DND-41 (cell line): ENCODE measurements around the gene ECHDC3.

ENCODE experiments used
- ATAC-seq: fragments of 200-7000 bp; cut with Tn5 transposase; 3 replicates; pipeline ENCODE4 v1.9.1; 2021; ENCODE audit warnings: low read depth; ENCODE audit not compliant: insufficient read depth
- DNase-seq: peaks from one replicate; pipeline ENCODE4 v3.0.0-alpha.2; 2020
- H2AFZ ChIP-seq: 2 replicates; pipeline ENCODE4 v1.6.0; 2012; ENCODE audit warnings: low read depth, low read length
- H3K27ac ChIP-seq: 2 replicates; pipeline ENCODE4 v1.5.1; 2012; ENCODE audit warnings: low read length, inconsistent platforms
- H3K27me3 ChIP-seq: fragments of 200-600 bp; sonication (generic); 2 replicates; pipeline ENCODE4 v1.6.0; 2012; ENCODE audit warnings: low read length, mild to moderate bottlenecking, inconsistent platforms; ENCODE audit not compliant: insufficient read depth, poor library complexity
- H3K36me3 ChIP-seq: 2 replicates; pipeline ENCODE4 v1.5.1; 2012; ENCODE audit warnings: low read length, inconsistent platforms; ENCODE audit not compliant: insufficient read depth
- H3K4me1 ChIP-seq: 2 replicates; pipeline ENCODE4 v1.5.1; 2012; ENCODE audit warnings: mild to moderate bottlenecking, low read length; ENCODE audit not compliant: insufficient read depth
- H3K4me2 ChIP-seq: 2 replicates; pipeline ENCODE4 v1.6.0; 2012; ENCODE audit warnings: mild to moderate bottlenecking, moderate library complexity, low read length, inconsistent platforms; ENCODE audit not compliant: insufficient read depth
- H3K4me3 ChIP-seq, 2 experiments: fragments of 200-600 bp in 1 of 2; shearing (Covaris generic) in 1 of 2; 2 replicates each; pipeline ENCODE4 v1.5.1; 2012 to 2016; ENCODE audit warnings: inconsistent platforms in 2 of 2, low read length in 2 of 2, mild to moderate bottlenecking in 2 of 2, low read depth in 1 of 2, moderate library complexity in 1 of 2
- H3K79me2 ChIP-seq: 2 replicates; pipeline ENCODE4 v1.6.0; 2012; ENCODE audit warnings: low read length, inconsistent platforms; ENCODE audit not compliant: insufficient read depth
- H3K9ac ChIP-seq: 2 replicates; pipeline ENCODE4 v1.6.0; 2012; ENCODE audit warnings: low read depth, mild to moderate bottlenecking, inconsistent platforms, low read length, moderate library complexity
- H3K9me3 ChIP-seq: 2 replicates; pipeline ENCODE4 v1.5.1; 2012; ENCODE audit warnings: low read length, moderate library complexity, mild to moderate bottlenecking, inconsistent platforms; ENCODE audit not compliant: insufficient read depth, severe bottlenecking
- H4K20me1 ChIP-seq: 2 replicates; pipeline ENCODE4 v1.6.0; 2012; ENCODE audit warnings: low read length; ENCODE audit not compliant: insufficient read depth
- EZH2 ChIP-seq: IDR thresholded peaks from 3 replicates; pipeline ENCODE4 v1.6.1; 2012; ENCODE audit warnings: borderline replicate concordance, low read depth, mild to moderate bottlenecking, moderate library complexity, low read length, inconsistent platforms; ENCODE audit not compliant: severe bottlenecking
- TF ChIP-seq, protein P1 (sequence below): IDR thresholded peaks from 2 replicates; pipeline ENCODE4 v1.5.1; 2012; ENCODE audit warnings: borderline replicate concordance, low read length, moderate library complexity, mild to moderate bottlenecking; ENCODE audit not compliant: poor library complexity, severe bottlenecking; ENCODE audit errors: extremely low read depth

Gene ECHDC3

DNA sequence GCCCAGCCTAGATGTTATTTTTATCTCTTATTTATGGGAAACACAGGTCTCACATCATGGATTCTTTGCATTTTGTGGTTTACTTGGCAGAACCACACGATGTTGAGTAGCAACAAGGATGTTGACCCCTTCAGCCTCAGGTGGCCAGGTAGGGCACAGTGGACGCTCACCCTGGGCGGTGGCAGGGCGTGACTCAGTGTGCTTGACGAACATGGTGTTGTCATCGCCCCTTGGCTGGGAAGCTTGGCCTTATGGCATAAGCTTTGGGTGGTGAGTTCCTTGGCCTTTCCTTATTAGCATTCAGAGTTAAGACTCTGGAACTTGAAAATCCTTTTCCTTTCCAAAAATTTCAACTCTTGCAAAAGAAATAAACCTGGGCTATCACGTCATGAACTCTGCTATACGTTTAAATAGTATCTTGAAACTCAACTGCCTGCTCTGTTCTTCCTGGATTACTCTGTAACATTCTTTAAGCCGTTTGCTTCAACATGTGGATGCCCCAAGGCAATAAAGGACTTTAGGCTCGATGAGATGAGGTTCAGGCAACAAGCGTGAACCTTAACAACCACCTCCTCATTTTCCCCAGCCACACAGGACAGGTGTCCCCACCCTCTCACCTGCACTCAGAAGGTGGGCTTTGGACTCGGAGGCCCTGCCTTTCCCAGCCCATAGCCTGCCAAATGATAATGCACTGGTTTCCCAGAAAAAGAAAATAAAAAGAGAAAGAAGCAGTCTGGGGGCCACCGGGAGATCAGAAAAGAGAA lies 22.5 kb upstream of the ECHDC3 start:
- ATAC-seq, result no peak
- no peak overlapping the region for H3K4me2 ChIP-seq

DNA sequence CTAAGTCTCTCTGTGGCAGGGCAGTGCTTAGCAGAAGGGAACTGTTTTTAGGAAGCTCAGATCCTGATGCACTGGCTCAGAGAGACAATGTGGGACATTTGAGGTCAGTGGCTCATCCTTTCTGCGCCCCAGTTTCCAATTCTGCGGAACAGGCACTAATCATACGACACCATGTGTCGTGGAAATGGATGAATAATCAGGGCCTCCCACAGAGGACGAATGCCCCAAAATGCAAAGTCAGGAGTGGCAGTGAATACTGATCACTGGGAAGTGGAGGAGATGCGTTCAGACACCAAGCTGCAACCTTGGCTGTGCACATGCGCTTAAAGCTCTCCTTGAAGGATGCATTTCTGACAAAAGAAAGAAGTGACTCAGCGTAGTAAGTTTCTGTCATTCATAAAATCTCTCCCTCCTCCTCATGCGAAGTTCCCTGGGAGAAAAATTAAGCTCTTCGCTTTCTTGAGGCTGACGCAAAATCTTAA lies 21.9 kb upstream of the ECHDC3 start:
- Histone ChIP-seq H3K27me3 (no peaks in the 10 kb centered on the region), H3K79me2 (no peaks in the 10 kb centered on the region), H2AFZ (no peak overlapping the region), H3K4me2 (no peak overlapping the region), H3K36me3 (no peaks in the 10 kb centered on the region), H3K4me3 (no peak overlapping the region), H3K9me3 (no peaks in the 10 kb centered on the region), H3K9ac (no peak overlapping the region), H4K20me1 (no peaks in the 10 kb centered on the region), H3K4me1 (no peaks in the 10 kb centered on the region), H3K27ac (no peak overlapping the region)
- ATAC-seq (no peak), DNase-seq (no peak)
- TF ChIP-seq, protein P1, sequence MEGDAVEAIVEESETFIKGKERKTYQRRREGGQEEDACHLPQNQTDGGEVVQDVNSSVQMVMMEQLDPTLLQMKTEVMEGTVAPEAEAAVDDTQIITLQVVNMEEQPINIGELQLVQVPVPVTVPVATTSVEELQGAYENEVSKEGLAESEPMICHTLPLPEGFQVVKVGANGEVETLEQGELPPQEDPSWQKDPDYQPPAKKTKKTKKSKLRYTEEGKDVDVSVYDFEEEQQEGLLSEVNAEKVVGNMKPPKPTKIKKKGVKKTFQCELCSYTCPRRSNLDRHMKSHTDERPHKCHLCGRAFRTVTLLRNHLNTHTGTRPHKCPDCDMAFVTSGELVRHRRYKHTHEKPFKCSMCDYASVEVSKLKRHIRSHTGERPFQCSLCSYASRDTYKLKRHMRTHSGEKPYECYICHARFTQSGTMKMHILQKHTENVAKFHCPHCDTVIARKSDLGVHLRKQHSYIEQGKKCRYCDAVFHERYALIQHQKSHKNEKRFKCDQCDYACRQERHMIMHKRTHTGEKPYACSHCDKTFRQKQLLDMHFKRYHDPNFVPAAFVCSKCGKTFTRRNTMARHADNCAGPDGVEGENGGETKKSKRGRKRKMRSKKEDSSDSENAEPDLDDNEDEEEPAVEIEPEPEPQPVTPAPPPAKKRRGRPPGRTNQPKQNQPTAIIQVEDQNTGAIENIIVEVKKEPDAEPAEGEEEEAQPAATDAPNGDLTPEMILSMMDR, result no peak
- TF ChIP-seq EZH2, result no peak

More for the DNA sequence above, 22.5 kb upstream of the ECHDC3 start:
- H3K79me2 ChIP-seq, result no peaks in the 10 kb centered on the region
- no peaks in the 10 kb centered on the region for H3K9me3 ChIP-seq
- no peaks in the 10 kb centered on the region for H3K4me1 ChIP-seq
- H3K9ac ChIP-seq, result no peak overlapping the region
- H3K27me3 ChIP-seq, result no peaks in the 10 kb centered on the region
- no peak overlapping the region for H3K27ac ChIP-seq
- H3K4me3 ChIP-seq, result no peak overlapping the region
- no peak overlapping the region for H2AFZ ChIP-seq
- no peaks in the 10 kb centered on the region for H3K36me3 ChIP-seq
- TF ChIP-seq, protein P1, result no peak
- no peak for TF ChIP-seq EZH2
- H4K20me1 ChIP-seq, result no peaks in the 10 kb centered on the region
- no peak for DNase-seq

DNA sequence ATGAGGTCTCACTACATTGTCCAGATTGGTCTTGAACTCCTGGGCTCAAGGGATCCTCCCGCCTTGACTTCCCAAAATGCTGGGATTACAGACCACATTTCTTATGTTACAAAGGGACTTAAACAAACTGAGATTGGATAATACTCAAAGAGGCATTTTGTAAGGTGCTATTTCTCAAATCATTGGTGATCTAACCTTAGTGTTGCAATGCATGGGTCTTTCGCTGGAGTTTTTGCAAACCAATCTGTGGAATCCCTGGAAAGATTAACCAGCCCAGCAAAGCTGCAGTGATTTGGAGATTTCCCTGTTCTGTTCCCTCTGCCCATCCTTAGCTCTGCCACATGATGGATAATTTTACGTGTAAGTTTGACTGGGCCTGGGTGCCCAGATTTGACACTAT lies 20.4 kb upstream of the ECHDC3 start:
- Histone ChIP-seq H3K27ac (no peak overlapping the region), H3K36me3 (no peaks in the 10 kb centered on the region), H3K9me3 (no peaks in the 10 kb centered on the region), H3K27me3 (no peaks in the 10 kb centered on the region), H3K79me2 (no peaks in the 10 kb centered on the region), H3K4me1 (no peaks in the 10 kb centered on the region), H3K4me2 (no peak overlapping the region), H4K20me1 (no peaks in the 10 kb centered on the region), H2AFZ (no peak overlapping the region), H3K4me3 (no peak overlapping the region), H3K9ac (no peak overlapping the region)
- ATAC-seq (no peak), DNase-seq (no peak)
- TF ChIP-seq, protein P1, result no peak
- no peak for TF ChIP-seq EZH2
